Mesothelial cell of epicardium (in vitro differentiated cells): ENCODE results near the gene DALRD3. TPM values are rescaled to one million over a fixed set of nuclear protein-coding genes. Genes with fewer than 3 reads are reported as not detected.
"Not testable (repeated sequence)": the region's sequence is repeated elsewhere in the genome, so short reads cannot be mapped to it uniquely, and the experiment has no call there.

ENCODE experiments used
- DNase-seq, 2 experiments: peaks; one replicate each; pipeline ENCODE4 v3.0.0; 2021; ENCODE audit warnings: low spot score in 2 of 2; ENCODE audit not compliant: unreplicated experiment in 2 of 2
- H3K27ac Mint-ChIP-seq: 2 replicates; pipeline ENCODE4 v1.8.0; 2021; ENCODE audit warnings: mixed read lengths
- H3K27me3 Mint-ChIP-seq: 2 replicates; pipeline ENCODE4 v1.8.0; 2021; ENCODE audit warnings: low read depth, mixed read lengths
- H3K36me3 Mint-ChIP-seq: 2 replicates; pipeline ENCODE4 v1.8.0; 2021; ENCODE audit warnings: mixed read lengths
- H3K4me1 Mint-ChIP-seq: 2 replicates; pipeline ENCODE4 v1.8.0; 2021; ENCODE audit warnings: mixed read lengths
- H3K4me3 Mint-ChIP-seq: 2 replicates; pipeline ENCODE4 v1.8.0; 2021; ENCODE audit warnings: mild to moderate bottlenecking, moderate library complexity, mixed read lengths
- H3K9me3 Mint-ChIP-seq: 2 replicates; pipeline ENCODE4 v1.8.0; 2021; ENCODE audit warnings: mixed read lengths
- total RNA-seq: library from RNA; stranded (reverse); gene quantifications from 3 replicates; pipeline ENCODE4 v1.2.1, GENCODE V29; 2021
- TF ChIP-seq, protein P1 (sequence below): fragments of 200-600 bp; sonication (generic); IDR thresholded peaks from one replicate; pipeline ENCODE4 v1.5.0; 2021; ENCODE audit warnings: antibody characterized with exemption; ENCODE audit not compliant: unreplicated experiment

Gene DALRD3
- total RNA-seq, 1 donor from 2014 or later, result 23.4 TPM

DNA sequence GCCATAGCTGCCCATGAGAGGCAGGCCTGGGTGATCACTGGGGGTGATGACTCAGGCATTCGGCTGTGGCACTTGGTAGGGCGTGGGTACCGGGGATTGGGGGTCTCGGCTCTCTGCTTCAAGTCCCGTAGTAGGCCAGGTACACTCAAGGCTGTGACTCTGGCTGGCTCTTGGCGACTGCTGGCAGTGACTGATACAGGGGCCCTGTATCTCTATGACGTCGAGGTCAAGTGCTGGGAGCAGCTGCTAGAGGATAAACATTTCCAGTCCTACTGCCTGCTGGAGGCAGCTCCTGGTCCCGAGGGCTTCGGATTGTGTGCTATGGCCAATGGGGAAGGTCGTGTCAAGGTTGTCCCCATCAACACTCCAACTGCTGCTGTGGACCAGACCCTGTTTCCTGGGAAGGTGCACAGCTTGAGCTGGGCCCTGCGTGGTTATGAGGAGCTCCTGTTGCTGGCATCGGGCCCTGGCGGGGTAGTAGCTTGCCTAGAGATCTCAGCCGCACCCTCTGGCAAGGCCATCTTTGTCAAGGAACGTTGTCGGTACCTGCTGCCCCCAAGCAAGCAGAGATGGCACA, 5.9 kb downstream of the DALRD3 start:
- Mint-ChIP-seq H3K4me1 (peaks cover 15% of the 10 kb centered on the region), H3K27me3 (no peaks in the 10 kb centered on the region), H3K27ac (no peak overlapping the region), H3K9me3 (no peaks in the 10 kb centered on the region), H3K36me3 (peaks cover 11% of the 10 kb centered on the region), H3K4me3 (no peak overlapping the region)
- TF ChIP-seq, protein P1, sequence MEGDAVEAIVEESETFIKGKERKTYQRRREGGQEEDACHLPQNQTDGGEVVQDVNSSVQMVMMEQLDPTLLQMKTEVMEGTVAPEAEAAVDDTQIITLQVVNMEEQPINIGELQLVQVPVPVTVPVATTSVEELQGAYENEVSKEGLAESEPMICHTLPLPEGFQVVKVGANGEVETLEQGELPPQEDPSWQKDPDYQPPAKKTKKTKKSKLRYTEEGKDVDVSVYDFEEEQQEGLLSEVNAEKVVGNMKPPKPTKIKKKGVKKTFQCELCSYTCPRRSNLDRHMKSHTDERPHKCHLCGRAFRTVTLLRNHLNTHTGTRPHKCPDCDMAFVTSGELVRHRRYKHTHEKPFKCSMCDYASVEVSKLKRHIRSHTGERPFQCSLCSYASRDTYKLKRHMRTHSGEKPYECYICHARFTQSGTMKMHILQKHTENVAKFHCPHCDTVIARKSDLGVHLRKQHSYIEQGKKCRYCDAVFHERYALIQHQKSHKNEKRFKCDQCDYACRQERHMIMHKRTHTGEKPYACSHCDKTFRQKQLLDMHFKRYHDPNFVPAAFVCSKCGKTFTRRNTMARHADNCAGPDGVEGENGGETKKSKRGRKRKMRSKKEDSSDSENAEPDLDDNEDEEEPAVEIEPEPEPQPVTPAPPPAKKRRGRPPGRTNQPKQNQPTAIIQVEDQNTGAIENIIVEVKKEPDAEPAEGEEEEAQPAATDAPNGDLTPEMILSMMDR, result no peak
- DNase-seq, result no peak

DNA sequence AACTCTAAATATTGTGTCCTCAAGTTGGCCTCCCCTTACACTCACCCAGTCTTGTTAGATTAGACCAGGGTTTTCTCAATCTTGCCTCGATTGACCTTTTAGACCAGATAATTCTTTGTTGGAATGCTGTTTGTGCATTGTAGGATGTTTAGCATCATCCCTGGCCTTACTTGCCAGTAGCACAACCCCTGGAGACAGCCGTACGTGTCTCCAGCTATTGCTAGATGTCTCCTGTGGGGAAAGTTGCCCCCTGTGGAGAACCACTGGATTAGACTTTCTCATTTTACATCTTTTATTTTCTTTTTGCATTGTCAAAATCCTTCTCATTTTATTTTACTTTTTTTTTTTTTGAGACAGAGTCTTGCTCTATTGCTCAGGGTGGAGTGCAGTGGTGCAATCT, 9.0 kb downstream of the DALRD3 start:
- no peaks in the 10 kb centered on the region for H3K9me3 Mint-ChIP-seq
- H3K36me3 Mint-ChIP-seq, result no peaks in the 10 kb centered on the region
- TF ChIP-seq, protein P1, result no peak
- H3K27ac Mint-ChIP-seq, result peak overlapping the region; percentile 69
- no peaks in the 10 kb centered on the region for H3K27me3 Mint-ChIP-seq
- peaks cover 22% of the 10 kb centered on the region for H3K4me1 Mint-ChIP-seq
- H3K4me3 Mint-ChIP-seq, result peak overlapping the region; percentile 39
- no peak for DNase-seq

- Mint-ChIP-seq H3K27ac (peak overlapping the region; percentile 100), H3K4me3 (peak overlapping the region; percentile 97), H3K4me1 (peaks cover 22% of the 10 kb centered on the region)
- not testable (repeated sequence) for DNase-seq, H3K36me3 Mint-ChIP-seq, H3K27me3 Mint-ChIP-seq, H3K9me3 Mint-ChIP-seq
These were observed 9.8 kb downstream of the DALRD3 start for GRCh38 chr3:49008627-49009026.

DNA sequence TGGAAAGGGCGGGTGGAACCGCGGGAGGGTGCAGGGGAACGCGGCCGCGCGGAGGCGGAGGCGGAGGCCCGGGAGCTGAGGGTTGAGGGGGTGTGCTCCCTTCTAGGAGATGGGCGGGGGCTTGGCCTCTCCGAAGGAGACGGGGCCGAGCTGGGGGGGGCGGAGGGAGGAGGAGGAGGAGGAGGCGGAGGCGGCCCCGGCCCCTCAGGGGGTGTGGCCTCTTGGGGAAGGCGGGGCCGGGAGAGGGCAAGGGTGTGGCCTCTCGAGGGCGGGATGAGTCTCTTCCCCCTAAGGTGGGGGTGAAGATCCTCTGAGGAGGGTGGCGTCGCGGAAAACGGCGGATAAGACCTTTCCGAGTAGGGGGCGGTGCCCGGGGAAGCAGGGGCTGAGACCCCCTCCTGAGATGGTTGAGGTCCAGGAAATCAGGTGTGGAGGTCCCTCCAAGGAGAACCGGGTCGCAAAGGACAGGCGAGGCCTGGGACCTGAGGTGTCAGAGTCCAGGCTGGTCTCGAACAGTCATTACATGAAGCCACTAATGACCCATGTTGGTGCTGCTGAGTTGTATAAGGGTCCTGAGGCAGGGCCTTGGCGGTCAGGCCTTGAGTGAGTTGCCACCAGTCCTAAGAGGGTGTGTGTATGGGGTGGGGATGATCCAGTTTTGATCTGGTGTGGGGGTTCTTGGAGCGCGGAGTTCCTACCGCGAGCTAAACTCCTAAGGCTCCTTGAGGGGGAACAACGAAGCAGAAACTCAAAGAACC, 10.4 kb downstream of the DALRD3 start:
- Mint-ChIP-seq H3K27ac (peak overlapping the region; percentile 100), H3K9me3 (no peaks in the 10 kb centered on the region), H3K36me3 (no peaks in the 10 kb centered on the region), H3K4me3 (peak overlapping the region; percentile 97), H3K4me1 (peaks cover 22% of the 10 kb centered on the region), H3K27me3 (no peaks in the 10 kb centered on the region)
- peak; percentile 79 to 80 for DNase-seq
- TF ChIP-seq, protein P1, result no peak

GRCh38 chr3:49007068-49007770, 11.2 kb downstream of the DALRD3 start, which contains the start of gene WDR6:
TSS of gene WDR6 (plus strand) at chr3:49007391. CDS start at chr3:49007432, 41 bp downstream.
- Mint-ChIP-seq H3K4me3 (peak within 1 kb of the TSS; percentile 97), H3K27ac (peak within 1 kb of the TSS; percentile 100), H3K27me3 (no peaks in the 10 kb centered on the region), H3K4me1 (peaks cover 22% of the 10 kb centered on the region), H3K9me3 (no peaks in the 10 kb centered on the region), H3K36me3 (no peaks in the 10 kb centered on the region)
- TF ChIP-seq, protein P1, result no peak
- DNase-seq, result peak; percentile 94 to 96
